OCI-LY7 (cell line): ENCODE data around the gene CAPRIN1. TPM values are rescaled to one million over a fixed set of nuclear protein-coding genes. Genes with fewer than 3 reads are reported as not detected.

Experiments
- BruUV-seq: library from RNA; stranded (reverse); fragments of 400-500 nt; replicated peaks from 2 replicates; lab custom pipeline; 2021; lab: Mats Ljungman, UMichigan
- CTCF ChIA-PET: fragments of 300-600 bp; sonication (Branson Sonifier 250); formaldehyde crosslinking; loops from one replicate; lab custom pipeline; 2022; ENCODE audit warnings: antibody characterized with exemption; ENCODE audit not compliant: unreplicated experiment; lab: Charles Lee
- POLR2A ChIA-PET: fragments of 300-600 bp; sonication (Branson Sonifier 250); formaldehyde crosslinking; loops from one replicate; lab custom pipeline; 2022; ENCODE audit warnings: antibody characterized with exemption; lab: Charles Lee
- DNase-seq: peaks from one replicate; pipeline ENCODE4 v3.0.0-alpha.2; 2015; ENCODE audit warnings: low spot score
- H2AFZ ChIP-seq: fragments of 200-600 bp; sonication (generic), shearing (Covaris generic); 2 replicates; pipeline ENCODE4 v1.6.1; 2014; ENCODE audit warnings: mild to moderate bottlenecking, antibody characterized with exemption, low read length, moderate library complexity
- H3K27ac ChIP-seq: fragments of 200-600 bp; sonication (generic); 2 replicates; pipeline ENCODE4 v1.5.1; 2014; ENCODE audit warnings: mixed run types, low read depth, mild to moderate bottlenecking, moderate library complexity, low read length, inconsistent platforms; ENCODE audit not compliant: poor library complexity, severe bottlenecking
- H3K36me3 ChIP-seq: fragments of 200-600 bp; sonication (generic); 2 replicates; pipeline ENCODE4 v1.6.1; 2014; ENCODE audit warnings: mild to moderate bottlenecking, antibody characterized with exemption, low read length, moderate library complexity, mixed read lengths; ENCODE audit not compliant: insufficient read depth
- H3K4me1 ChIP-seq: fragments of 200-600 bp; sonication (generic); 2 replicates; pipeline ENCODE4 v1.5.1; 2014; ENCODE audit warnings: mild to moderate bottlenecking, low read length; ENCODE audit not compliant: insufficient read depth, poor library complexity, severe bottlenecking
- H3K4me2 ChIP-seq: fragments of 200-600 bp; sonication (generic); 2 replicates; pipeline ENCODE4 v1.6.1; 2014; ENCODE audit warnings: mild to moderate bottlenecking, low read length
- H3K4me3 ChIP-seq: fragments of 200-600 bp; sonication (generic); 2 replicates; pipeline ENCODE4 v1.5.1; 2014; ENCODE audit warnings: mild to moderate bottlenecking, low read depth, low read length; ENCODE audit not compliant: poor library complexity, severe bottlenecking
- H3K79me2 ChIP-seq: fragments of 200-600 bp; sonication (generic); 2 replicates; pipeline ENCODE4 v1.6.1; 2016; ENCODE audit warnings: low read depth, mild to moderate bottlenecking, low read length, moderate library complexity, mixed read lengths; ENCODE audit not compliant: insufficient read depth
- H3K9me2 ChIP-seq: fragments of 200-600 bp; sonication (generic); 2 replicates; pipeline ENCODE4 v1.6.1; 2016; ENCODE audit warnings: mild to moderate bottlenecking, low read length, mixed read lengths; ENCODE audit not compliant: insufficient read depth
- H3K9me3 ChIP-seq: fragments of 200-600 bp; sonication (generic); 2 replicates; pipeline ENCODE4 v1.6.1; 2014; ENCODE audit warnings: mild to moderate bottlenecking, mixed run types, low read length, mixed read lengths
- H4K20me1 ChIP-seq: fragments of 200-600 bp; sonication (generic); 2 replicates; pipeline ENCODE4 v1.6.1; 2014; ENCODE audit warnings: mild to moderate bottlenecking, antibody characterized with exemption, low read length, moderate library complexity, mixed read lengths; ENCODE audit not compliant: insufficient read depth
- EZH2phosphoT487 ChIP-seq: fragments of 200-600 bp; sonication (generic); IDR thresholded peaks from 2 replicates; pipeline ENCODE4 v1.6.1; 2018; ENCODE audit warnings: low read depth, borderline replicate concordance, mild to moderate bottlenecking, mixed run types, antibody characterized with exemption, low read length, moderate library complexity, mixed read lengths
- intact Hi-C: fragments of 100-400 bp; cut with micrococcal nuclease; formaldehyde crosslinking; loops from one replicate; pipeline ENCODE4 v1.10.0; 2022; ENCODE audit not compliant: unreplicated experiment
- total RNA-seq, 2 experiments: library from RNA; depleted of rRNA in 1 of 2; stranded (reverse); fragments of >200 nt in 1 of 2; shearing (Covaris generic) in 1 of 2; gene quantifications; 2 replicates each; pipeline ENCODE4 v1.2.3, GENCODE V29; 2014 to 2022
- TF ChIP-seq, protein P1 (sequence below): fragments of 200-600 bp; sonication (generic); conservative IDR thresholded peaks from 2 replicates; pipeline ENCODE4 v1.5.1; 2014; ENCODE audit warnings: mild to moderate bottlenecking, antibody characterized with exemption, low read length, moderate library complexity, mixed read lengths

The CAPRIN1 gene
- total RNA-seq, 2 experiments from 2014 or later, result 259 to 286 TPM

GRCh38 chr11:34029176-34029575, 22.4 kb upstream of the CAPRIN1 start:
- intact Hi-C loops, result no loop called here
- no TSS peak for BruUV-seq
- ChIA-PET CTCF (no interaction called here), POLR2A (interaction anchor here (0.6 to 1.1 kb wide), 2 partner anchors 10 to 350 kb away, joined by 3 to 4 read pairs; no protein-coding TSS in a partner anchor)
- no peak overlapping the region for H2AFZ ChIP-seq
- DNase-seq, result no peak
- no peaks in the 10 kb centered on the region for H4K20me1 ChIP-seq
- H3K27ac ChIP-seq, result no peak overlapping the region
- no peaks in the 10 kb centered on the region for H3K79me2 ChIP-seq
- H3K4me2 ChIP-seq, result no peak overlapping the region
- no peak overlapping the region for H3K4me3 ChIP-seq
- H3K9me2 ChIP-seq, result no peaks in the 10 kb centered on the region
- TF ChIP-seq, protein P1, sequence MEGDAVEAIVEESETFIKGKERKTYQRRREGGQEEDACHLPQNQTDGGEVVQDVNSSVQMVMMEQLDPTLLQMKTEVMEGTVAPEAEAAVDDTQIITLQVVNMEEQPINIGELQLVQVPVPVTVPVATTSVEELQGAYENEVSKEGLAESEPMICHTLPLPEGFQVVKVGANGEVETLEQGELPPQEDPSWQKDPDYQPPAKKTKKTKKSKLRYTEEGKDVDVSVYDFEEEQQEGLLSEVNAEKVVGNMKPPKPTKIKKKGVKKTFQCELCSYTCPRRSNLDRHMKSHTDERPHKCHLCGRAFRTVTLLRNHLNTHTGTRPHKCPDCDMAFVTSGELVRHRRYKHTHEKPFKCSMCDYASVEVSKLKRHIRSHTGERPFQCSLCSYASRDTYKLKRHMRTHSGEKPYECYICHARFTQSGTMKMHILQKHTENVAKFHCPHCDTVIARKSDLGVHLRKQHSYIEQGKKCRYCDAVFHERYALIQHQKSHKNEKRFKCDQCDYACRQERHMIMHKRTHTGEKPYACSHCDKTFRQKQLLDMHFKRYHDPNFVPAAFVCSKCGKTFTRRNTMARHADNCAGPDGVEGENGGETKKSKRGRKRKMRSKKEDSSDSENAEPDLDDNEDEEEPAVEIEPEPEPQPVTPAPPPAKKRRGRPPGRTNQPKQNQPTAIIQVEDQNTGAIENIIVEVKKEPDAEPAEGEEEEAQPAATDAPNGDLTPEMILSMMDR, result no peak
- no peak for TF ChIP-seq EZH2phosphoT487
- no peaks in the 10 kb centered on the region for H3K36me3 ChIP-seq
- H3K9me3 ChIP-seq, result no peaks in the 10 kb centered on the region
- H3K4me1 ChIP-seq, result no peaks in the 10 kb centered on the region

DNA sequence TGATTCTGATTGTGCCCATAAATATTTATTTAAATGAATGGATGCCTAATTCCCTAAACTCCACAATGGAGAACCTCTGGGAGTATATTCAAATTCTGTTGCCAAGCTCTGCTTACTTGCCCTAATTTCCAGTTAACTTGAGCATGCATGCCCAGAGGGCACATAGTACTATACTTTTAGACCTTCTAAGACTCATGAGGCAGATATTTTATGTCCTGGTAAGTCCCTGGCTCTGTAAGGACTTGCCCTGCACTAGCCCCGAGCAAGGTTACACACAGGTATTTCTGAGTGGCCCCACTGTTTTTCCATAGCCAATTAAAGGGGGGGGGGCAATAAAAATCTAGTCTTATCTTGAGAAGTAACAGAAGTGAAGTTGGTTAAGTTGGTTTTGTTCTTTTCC, 21.1 kb upstream of the CAPRIN1 start:
- CTCF ChIA-PET, result no interaction called here
- H3K79me2 ChIP-seq, result no peaks in the 10 kb centered on the region
- H3K9me2 ChIP-seq, result no peaks in the 10 kb centered on the region
- no peak overlapping the region for H3K27ac ChIP-seq
- no peak overlapping the region for H3K4me3 ChIP-seq
- H3K4me1 ChIP-seq, result no peaks in the 10 kb centered on the region
- H3K9me3 ChIP-seq, result no peaks in the 10 kb centered on the region
- H3K4me2 ChIP-seq, result no peak overlapping the region
- BruUV-seq, result no TSS peak
- no peaks in the 10 kb centered on the region for H3K36me3 ChIP-seq
- no peak for DNase-seq
- POLR2A ChIA-PET, result no interaction called here
- intact Hi-C loops, result no loop called here
- no peak overlapping the region for H2AFZ ChIP-seq
- no peaks in the 10 kb centered on the region for H4K20me1 ChIP-seq
- TF ChIP-seq EZH2phosphoT487, result no peak
- TF ChIP-seq, protein P1, result no peak

DNA sequence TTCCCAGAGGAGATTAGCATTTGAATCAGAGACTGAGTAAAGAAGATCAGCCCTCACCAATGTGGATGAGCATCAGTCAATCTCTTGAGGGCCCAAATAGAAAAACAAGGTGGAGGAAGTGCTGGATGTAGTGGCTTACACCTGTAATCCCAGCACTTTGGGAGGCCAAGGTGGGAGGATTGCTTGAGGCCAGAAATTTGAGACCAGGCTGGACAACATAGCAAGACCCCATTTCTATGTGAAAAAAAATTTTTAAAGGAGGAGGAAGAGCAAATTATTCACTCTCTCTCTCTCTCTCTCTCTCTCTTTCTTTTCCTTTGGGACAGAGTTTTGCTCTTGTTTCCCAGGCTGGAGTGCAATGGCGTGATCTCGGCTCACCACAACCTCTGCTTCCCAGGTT, 18.1 kb upstream of the CAPRIN1 start:
- intact Hi-C loops, result no loop called here
- no TSS peak for BruUV-seq
- Histone ChIP-seq H3K4me2 (no peak overlapping the region), H3K27ac (no peak overlapping the region), H4K20me1 (no peaks in the 10 kb centered on the region), H3K4me1 (no peaks in the 10 kb centered on the region), H3K36me3 (no peaks in the 10 kb centered on the region), H3K9me2 (no peaks in the 10 kb centered on the region), H3K9me3 (no peaks in the 10 kb centered on the region), H3K79me2 (no peaks in the 10 kb centered on the region), H3K4me3 (no peak overlapping the region), H2AFZ (no peak overlapping the region)
- CTCF ChIA-PET, result no interaction called here
- no peak for DNase-seq
- POLR2A ChIA-PET, result no interaction called here
- TF ChIP-seq, protein P1, result no peak
- TF ChIP-seq EZH2phosphoT487, result no peak
